ENCODE results near the gene UBASH3A. TPM values are rescaled to one million over a fixed set of nuclear protein-coding genes. Genes with fewer than 3 reads are reported as not detected.

UBASH3A gene
- total and polyA plus RNA-seq, 2 donors, result 14.9 to 26.7 TPM

GRCh38 chr21:42370894-42371654 is 32.6 kb upstream of the UBASH3A start:
- Histone ChIP-seq H3K4me3 (ENCODE audit: low read length in 2 of 2) (no peak overlapping the region), H3K9me3 (ENCODE audit: control insufficient read depth in 2 of 2, insufficient read depth in 1 of 2, low read length in 1 of 2) (no peaks in the 10 kb centered on the region), H3K27me3 (ENCODE audit: control insufficient read depth in 2 of 2, insufficient read depth in 1 of 2, low read length in 1 of 2) (no peaks in the 10 kb centered on the region), H3K27ac (ENCODE audit: low read depth in 1 of 2, low read length in 1 of 2) (no peak overlapping the region), H3K4me1 (ENCODE audit: control insufficient read depth in 2 of 2, insufficient read depth in 2 of 2, low read length in 2 of 2) (peaks cover 4 to 45% of the 10 kb centered on the region in 2 donors), H3K36me3 (ENCODE audit: control insufficient read depth in 2 of 2, insufficient read depth in 2 of 2, low read length in 1 of 2) (no peaks in the 10 kb centered on the region)
- no peak for DNase-seq (ENCODE audit: low read depth in 6 of 9, low spot score in 9 of 9)
- 90% methylated on average over 18 of the region's 18 CpGs for WGBS

GRCh38 chr21:42373196-42373907 is 30.4 kb upstream of the UBASH3A start:
- Histone ChIP-seq H3K4me1 (ENCODE audit: control insufficient read depth in 2 of 2, insufficient read depth in 2 of 2, low read length in 2 of 2) (peaks cover 4 to 54% of the 10 kb centered on the region in 2 donors), H3K27me3 (ENCODE audit: control insufficient read depth in 2 of 2, insufficient read depth in 1 of 2, low read length in 1 of 2) (peaks cover 0 to 3% of the 10 kb centered on the region in 2 donors), H3K9me3 (ENCODE audit: control insufficient read depth in 2 of 2, insufficient read depth in 1 of 2, low read length in 1 of 2) (no peaks in the 10 kb centered on the region), H3K36me3 (ENCODE audit: control insufficient read depth in 2 of 2, insufficient read depth in 2 of 2, low read length in 1 of 2) (no peaks in the 10 kb centered on the region), H3K4me3 (ENCODE audit: low read length in 2 of 2) (no peak overlapping the region), H3K27ac (ENCODE audit: low read depth in 1 of 2, low read length in 1 of 2) (peak overlapping the region in 1 of 2 donors; percentile 60)
- peak in 8 of 9 donors; percentile 24 to 82 (median 48) for DNase-seq (ENCODE audit: low read depth in 6 of 9, low spot score in 9 of 9)
- 78% methylated on average over 25 of the region's 25 CpGs for WGBS

- 92% methylated on average over 16 of the region's 16 CpGs for whole genome bisulfite sequencing
- H3K27ac ChIP-seq (ENCODE audit: low read depth in 1 of 2, low read length in 1 of 2), result peak overlapping the region in 1 of 2 donors; percentile 60
- H3K27me3 ChIP-seq (ENCODE audit: control insufficient read depth in 2 of 2, insufficient read depth in 1 of 2, low read length in 1 of 2), result peaks cover 0 to 3% of the 10 kb centered on the region in 2 donors
- H3K36me3 ChIP-seq (ENCODE audit: control insufficient read depth in 2 of 2, insufficient read depth in 2 of 2, low read length in 1 of 2), result no peaks in the 10 kb centered on the region
- no peaks in the 10 kb centered on the region for H3K9me3 ChIP-seq (ENCODE audit: control insufficient read depth in 2 of 2, insufficient read depth in 1 of 2, low read length in 1 of 2)
- no peak overlapping the region for H3K4me3 ChIP-seq (ENCODE audit: low read length in 2 of 2)
- peaks cover 4 to 54% of the 10 kb centered on the region in 2 donors for H3K4me1 ChIP-seq (ENCODE audit: control insufficient read depth in 2 of 2, insufficient read depth in 2 of 2, low read length in 2 of 2)
- DNase-seq (ENCODE audit: low read depth in 6 of 9, low spot score in 9 of 9), result no peak
These were observed 29.7 kb upstream of the UBASH3A start for GRCh38 chr21:42373908-42374455.

- no peak for DNase-seq (ENCODE audit: low read depth in 6 of 9, low spot score in 9 of 9)
- no peaks in the 10 kb centered on the region for H3K9me3 ChIP-seq (ENCODE audit: control insufficient read depth in 2 of 2, insufficient read depth in 1 of 2, low read length in 1 of 2)
- H3K4me3 ChIP-seq (ENCODE audit: low read length in 2 of 2), result no peak overlapping the region
- peaks cover 4 to 54% of the 10 kb centered on the region in 2 donors for H3K4me1 ChIP-seq (ENCODE audit: control insufficient read depth in 2 of 2, insufficient read depth in 2 of 2, low read length in 2 of 2)
- 93% methylated on average over 7 of the region's 7 CpGs for WGBS
- no peaks in the 10 kb centered on the region for H3K36me3 ChIP-seq (ENCODE audit: control insufficient read depth in 2 of 2, insufficient read depth in 2 of 2, low read length in 1 of 2)
- H3K27me3 ChIP-seq (ENCODE audit: control insufficient read depth in 2 of 2, insufficient read depth in 1 of 2, low read length in 1 of 2), result peaks cover 0 to 3% of the 10 kb centered on the region in 2 donors
- peak overlapping the region in 1 of 2 donors; percentile 51 for H3K27ac ChIP-seq (ENCODE audit: low read depth in 1 of 2, low read length in 1 of 2)
These were observed 29.2 kb upstream of the UBASH3A start for GRCh38 chr21:42374457-42374856.

GRCh38 chr21:42374864-42375499 is 28.7 kb upstream of the UBASH3A start:
- no peaks in the 10 kb centered on the region for H3K36me3 ChIP-seq (ENCODE audit: control insufficient read depth in 2 of 2, insufficient read depth in 2 of 2, low read length in 1 of 2)
- peak in 7 of 9 donors; percentile 30 to 78 (median 61) for DNase-seq (ENCODE audit: low read depth in 6 of 9, low spot score in 9 of 9)
- peak overlapping the region in 1 of 2 donors; percentile 51 for H3K27ac ChIP-seq (ENCODE audit: low read depth in 1 of 2, low read length in 1 of 2)
- no peak overlapping the region for H3K4me3 ChIP-seq (ENCODE audit: low read length in 2 of 2)
- WGBS, result 40% methylated on average over 23 of the region's 23 CpGs
- no peaks in the 10 kb centered on the region for H3K9me3 ChIP-seq (ENCODE audit: control insufficient read depth in 2 of 2, insufficient read depth in 1 of 2, low read length in 1 of 2)
- peaks cover 4 to 54% of the 10 kb centered on the region in 2 donors for H3K4me1 ChIP-seq (ENCODE audit: control insufficient read depth in 2 of 2, insufficient read depth in 2 of 2, low read length in 2 of 2)
- H3K27me3 ChIP-seq (ENCODE audit: control insufficient read depth in 2 of 2, insufficient read depth in 1 of 2, low read length in 1 of 2), result peaks cover 0 to 3% of the 10 kb centered on the region in 2 donors

- H3K9me3 ChIP-seq (ENCODE audit: control insufficient read depth in 2 of 2, insufficient read depth in 1 of 2, low read length in 1 of 2), result no peaks in the 10 kb centered on the region
- peaks cover 0 to 3% of the 10 kb centered on the region in 2 donors for H3K27me3 ChIP-seq (ENCODE audit: control insufficient read depth in 2 of 2, insufficient read depth in 1 of 2, low read length in 1 of 2)
- H3K27ac ChIP-seq (ENCODE audit: low read depth in 1 of 2, low read length in 1 of 2), result peak overlapping the region in 1 of 2 donors; percentile 47
- no peaks in the 10 kb centered on the region for H3K36me3 ChIP-seq (ENCODE audit: control insufficient read depth in 2 of 2, insufficient read depth in 2 of 2, low read length in 1 of 2)
- WGBS, result 92% methylated on average over 11 of the region's 11 CpGs
- peaks cover 4 to 54% of the 10 kb centered on the region in 2 donors for H3K4me1 ChIP-seq (ENCODE audit: control insufficient read depth in 2 of 2, insufficient read depth in 2 of 2, low read length in 2 of 2)
- H3K4me3 ChIP-seq (ENCODE audit: low read length in 2 of 2), result no peak overlapping the region
- no peak for DNase-seq (ENCODE audit: low read depth in 6 of 9, low spot score in 9 of 9)
These were observed 28.2 kb upstream of the UBASH3A start for GRCh38 chr21:42375506-42375905.

- H3K36me3 ChIP-seq (ENCODE audit: control insufficient read depth in 2 of 2, insufficient read depth in 2 of 2, low read length in 1 of 2), result no peaks in the 10 kb centered on the region
- H3K27me3 ChIP-seq (ENCODE audit: control insufficient read depth in 2 of 2, insufficient read depth in 1 of 2, low read length in 1 of 2), result peaks cover 0 to 3% of the 10 kb centered on the region in 2 donors
- DNase-seq (ENCODE audit: low read depth in 6 of 9, low spot score in 9 of 9), result no peak
- peaks cover 4 to 54% of the 10 kb centered on the region in 2 donors for H3K4me1 ChIP-seq (ENCODE audit: control insufficient read depth in 2 of 2, insufficient read depth in 2 of 2, low read length in 2 of 2)
- H3K27ac ChIP-seq (ENCODE audit: low read depth in 1 of 2, low read length in 1 of 2), result no peak overlapping the region
- H3K4me3 ChIP-seq (ENCODE audit: low read length in 2 of 2), result no peak overlapping the region
- 95% methylated on average over 3 of the region's 3 CpGs for WGBS
- no peaks in the 10 kb centered on the region for H3K9me3 ChIP-seq (ENCODE audit: control insufficient read depth in 2 of 2, insufficient read depth in 1 of 2, low read length in 1 of 2)
These were observed 27.8 kb upstream of the UBASH3A start for GRCh38 chr21:42375966-42376337.

- Histone ChIP-seq H3K4me3 (ENCODE audit: low read length in 2 of 2) (no peak overlapping the region), H3K4me1 (ENCODE audit: control insufficient read depth in 2 of 2, insufficient read depth in 2 of 2, low read length in 2 of 2) (peaks cover 4 to 51% of the 10 kb centered on the region in 2 donors), H3K36me3 (ENCODE audit: control insufficient read depth in 2 of 2, insufficient read depth in 2 of 2, low read length in 1 of 2) (no peaks in the 10 kb centered on the region), H3K27ac (ENCODE audit: low read depth in 1 of 2, low read length in 1 of 2) (no peak overlapping the region), H3K27me3 (ENCODE audit: control insufficient read depth in 2 of 2, insufficient read depth in 1 of 2, low read length in 1 of 2) (peaks cover 0 to 3% of the 10 kb centered on the region in 2 donors), H3K9me3 (ENCODE audit: control insufficient read depth in 2 of 2, insufficient read depth in 1 of 2, low read length in 1 of 2) (peaks cover 0 to 4% of the 10 kb centered on the region in 2 donors)
- no peak for DNase-seq (ENCODE audit: low read depth in 6 of 9, low spot score in 9 of 9)
- 91% methylated on average over 32 of the region's 32 CpGs for WGBS
These were observed 27.2 kb upstream of the UBASH3A start for GRCh38 chr21:42376338-42376982.
